RWPE1 (cell line): Measurements from ENCODE around the gene OR10G2.

Source experiments
- CTCF ChIA-PET: fragments of 350-600 bp; sonication (Branson Sonifier 250); formaldehyde crosslinking; extraction: SDS; loops from one replicate; lab custom pipeline; 2021; lab: Yijun Ruan, JAX
- POLR2A ChIA-PET: fragments of 400-600 bp; formaldehyde crosslinking; extraction: SDS; loops from one replicate; lab custom pipeline; 2020; ENCODE audit warnings: antibody characterized with exemption; ENCODE audit not compliant: low non-redundant PET; lab: Yijun Ruan, JAX
- DNase-seq: peaks from one replicate; pipeline ENCODE4 v3.0.0; 2012; ENCODE audit warnings: low spot score
- H3K27ac ChIP-seq: fragments of 450-650 bp; 2 replicates; pipeline ENCODE4 v1.5.1; 2017
- TF ChIP-seq, protein P1 (sequence below): fragments of 450-650 bp; conservative IDR thresholded peaks from 2 replicates; pipeline ENCODE4 v1.5.1; 2017; ENCODE audit warnings: low read depth, mild to moderate bottlenecking

OR10G2 gene

GRCh38 chr14:21634840-21635239 lies at the start of gene OR10G2:
Gene OR10G2, minus strand, starts transcription at chr14:21634940. Its CDS starts 98 bp downstream, at chr14:21634842.
- TF ChIP-seq, protein P1, sequence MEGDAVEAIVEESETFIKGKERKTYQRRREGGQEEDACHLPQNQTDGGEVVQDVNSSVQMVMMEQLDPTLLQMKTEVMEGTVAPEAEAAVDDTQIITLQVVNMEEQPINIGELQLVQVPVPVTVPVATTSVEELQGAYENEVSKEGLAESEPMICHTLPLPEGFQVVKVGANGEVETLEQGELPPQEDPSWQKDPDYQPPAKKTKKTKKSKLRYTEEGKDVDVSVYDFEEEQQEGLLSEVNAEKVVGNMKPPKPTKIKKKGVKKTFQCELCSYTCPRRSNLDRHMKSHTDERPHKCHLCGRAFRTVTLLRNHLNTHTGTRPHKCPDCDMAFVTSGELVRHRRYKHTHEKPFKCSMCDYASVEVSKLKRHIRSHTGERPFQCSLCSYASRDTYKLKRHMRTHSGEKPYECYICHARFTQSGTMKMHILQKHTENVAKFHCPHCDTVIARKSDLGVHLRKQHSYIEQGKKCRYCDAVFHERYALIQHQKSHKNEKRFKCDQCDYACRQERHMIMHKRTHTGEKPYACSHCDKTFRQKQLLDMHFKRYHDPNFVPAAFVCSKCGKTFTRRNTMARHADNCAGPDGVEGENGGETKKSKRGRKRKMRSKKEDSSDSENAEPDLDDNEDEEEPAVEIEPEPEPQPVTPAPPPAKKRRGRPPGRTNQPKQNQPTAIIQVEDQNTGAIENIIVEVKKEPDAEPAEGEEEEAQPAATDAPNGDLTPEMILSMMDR, result no peak
- no peak for DNase-seq
- H3K27ac ChIP-seq, result no peak within 1 kb of the TSS
- CTCF ChIA-PET, result no interaction called here
- POLR2A ChIA-PET, result no interaction called here

DNA sequence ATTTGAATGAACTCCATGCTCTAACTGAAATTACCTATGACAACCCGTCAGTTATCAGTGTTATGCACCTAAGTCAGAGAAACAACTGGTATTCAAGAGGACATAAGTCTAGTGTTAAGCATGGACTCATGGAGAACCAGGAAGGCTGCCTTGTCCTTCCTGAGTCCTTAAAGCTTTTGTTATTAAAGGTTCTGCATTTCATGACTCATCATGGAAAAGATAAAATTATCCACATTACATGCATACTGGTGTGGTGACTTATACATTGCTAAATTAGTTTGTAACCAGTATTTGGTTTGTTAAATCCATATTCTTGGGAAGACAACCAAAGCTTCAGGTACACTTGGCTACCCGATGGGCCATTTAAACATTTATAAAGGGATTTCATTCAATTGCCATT lies 45.3 kb upstream of the OR10G2 start:
- CTCF ChIA-PET, result no interaction called here
- no peak overlapping the region for H3K27ac ChIP-seq
- POLR2A ChIA-PET, result no interaction called here
- TF ChIP-seq, protein P1, result no peak
- DNase-seq, result no peak

- CTCF ChIA-PET, result no interaction called here
- no peak overlapping the region for H3K27ac ChIP-seq
- POLR2A ChIA-PET, result no interaction called here
- DNase-seq, result no peak
- TF ChIP-seq, protein P1, result no peak
Observed at GRCh38 chr14:21675566-21675965, 40.8 kb upstream of the OR10G2 start.

GRCh38 chr14:21673718-21674117 lies 39.0 kb upstream of the OR10G2 start, which contains the start of gene OR4E1:
Gene OR4E1, minus strand, starts transcription at chr14:21673818. Its CDS starts 2,883 bp downstream, at chr14:21670935.
- TF ChIP-seq, protein P1, result no peak
- DNase-seq, result no peak
- ChIA-PET POLR2A (no interaction called here), CTCF (interaction anchor here (0.6 kb wide), 1 partner anchor 229 kb away, joined by 3 read pairs; no protein-coding TSS in a partner anchor)
- no peak within 1 kb of the TSS for H3K27ac ChIP-seq

DNA sequence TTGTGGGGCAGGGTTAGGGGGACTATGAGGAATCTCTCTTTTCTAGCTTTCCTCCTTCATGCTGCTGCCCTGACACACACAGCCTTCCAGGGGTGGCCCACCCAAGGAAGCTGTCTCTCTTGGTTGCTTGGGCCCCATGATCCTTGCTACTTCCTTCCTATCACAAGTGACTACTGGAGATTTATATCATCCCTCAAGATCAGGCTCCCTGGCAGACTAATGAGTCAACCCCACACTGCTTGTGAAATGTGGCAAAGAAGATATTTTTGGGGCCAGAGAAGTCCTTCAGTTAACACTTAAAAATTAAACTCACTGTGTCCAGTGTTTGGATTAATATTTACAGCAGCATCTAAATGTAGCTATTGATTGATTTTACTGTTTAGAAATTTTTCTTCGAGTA lies 37.4 kb upstream of the OR10G2 start:
- no peak for DNase-seq
- ChIA-PET POLR2A (no interaction called here), CTCF (no interaction called here)

DNA sequence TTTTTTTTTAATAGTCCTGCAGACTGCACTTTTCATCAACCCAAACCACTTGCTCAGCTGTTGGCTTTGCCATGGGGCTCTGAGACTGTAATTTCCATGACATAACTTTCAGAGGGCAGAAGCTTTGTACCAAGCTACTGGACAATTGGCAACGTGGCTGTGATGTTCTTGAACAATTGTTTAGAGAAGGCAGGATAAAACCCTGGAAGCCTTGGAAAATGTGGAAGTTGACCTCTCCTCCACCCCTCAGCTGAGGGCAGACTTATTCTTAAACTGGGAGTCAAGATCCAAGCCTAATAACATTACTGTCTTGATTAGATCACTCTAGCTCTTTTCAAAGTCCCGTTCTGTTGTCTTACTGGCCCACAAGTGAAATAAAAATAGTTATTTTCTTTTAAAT lies 36.6 kb upstream of the OR10G2 start:
- CTCF ChIA-PET, result no interaction called here
- POLR2A ChIA-PET, result no interaction called here
- DNase-seq, result no peak
- TF ChIP-seq, protein P1, result no peak
- H3K27ac ChIP-seq, result no peak overlapping the region

More for the DNA sequence above, 37.4 kb upstream of the OR10G2 start:
- TF ChIP-seq, protein P1, result no peak
- no peak overlapping the region for H3K27ac ChIP-seq
